CD4-positive, alpha-beta memory T cell (primary cell): ENCODE results near the gene AMHR2. TPM values are rescaled to one million over a fixed set of nuclear protein-coding genes. Genes with fewer than 3 reads are reported as not detected.

Source experiments
- CTCF ChIA-PET: fragments of 350-600 bp; sonication (Branson Sonifier 250); formaldehyde crosslinking; loops from one replicate; lab custom pipeline; 2021; ENCODE audit warnings: inconsistent platforms; ENCODE audit not compliant: partially characterized antibody; lab: Charles Lee
- POLR2A ChIA-PET: fragments of 350-600 bp; sonication (Branson Sonifier 250); formaldehyde crosslinking; loops from one replicate; lab custom pipeline; 2021; ENCODE audit not compliant: partially characterized antibody; lab: Charles Lee
- DNase-seq, 5 donors: peaks; one replicate each; pipeline versions ENCODE4 v3.0.0 to v3.0.0-alpha.2; 2020 to 2022; ENCODE audit warnings: mixed read lengths in 1 of 5
- H3K27ac ChIP-seq: one replicate; pipeline ENCODE4 v1.7.0; 2013; ENCODE audit warnings: low read depth, low read length
- H3K27me3 ChIP-seq: 2 replicates; pipeline ENCODE4 v1.7.0; 2013; ENCODE audit warnings: mild to moderate bottlenecking, low read length, moderate library complexity; ENCODE audit not compliant: insufficient read depth
- H3K36me3 ChIP-seq: 2 replicates; pipeline ENCODE4 v1.7.0; 2013; ENCODE audit warnings: mild to moderate bottlenecking, low read length, moderate library complexity; ENCODE audit not compliant: insufficient read depth
- H3K4me1 ChIP-seq: 2 replicates; pipeline ENCODE4 v1.7.0; 2013; ENCODE audit warnings: mild to moderate bottlenecking, low read length, moderate library complexity; ENCODE audit not compliant: insufficient read depth
- H3K4me3 ChIP-seq, 2 donors: one replicate each; pipeline ENCODE4 v1.7.0; 2013; ENCODE audit warnings: low read length in 2 of 2, mild to moderate bottlenecking in 1 of 2
- H3K9me3 ChIP-seq, 2 donors: one replicate each; pipeline ENCODE4 v1.7.0; 2013; ENCODE audit warnings: low read length in 2 of 2, control low read depth in 1 of 2; ENCODE audit not compliant: control insufficient read depth in 1 of 2
- H3K27ac Mint-ChIP-seq, 7 donors: one replicate each; pipeline ENCODE4 v1.8.0; 2020 to 2021; ENCODE audit warnings: mixed read lengths in 7 of 7, mild to moderate bottlenecking in 6 of 7, inconsistent platforms in 3 of 7, moderate library complexity in 3 of 7
- H3K27me3 Mint-ChIP-seq, 2 donors: one replicate each; pipeline ENCODE4 v1.8.0; 2020 to 2021; ENCODE audit warnings: mixed read lengths in 2 of 2
- H3K36me3 Mint-ChIP-seq, 2 donors: one replicate each; pipeline ENCODE4 v1.8.0; 2020 to 2021; ENCODE audit warnings: mixed read lengths in 2 of 2, inconsistent platforms in 1 of 2, mild to moderate bottlenecking in 1 of 2
- H3K4me1 Mint-ChIP-seq, 4 donors: one replicate each; pipeline ENCODE4 v1.8.0; 2020 to 2021; ENCODE audit warnings: mixed read lengths in 4 of 4, mild to moderate bottlenecking in 1 of 4
- H3K4me3 Mint-ChIP-seq, 8 donors: one replicate each; pipeline ENCODE4 v1.8.0; 2020 to 2021; ENCODE audit warnings: mixed read lengths in 8 of 8, mild to moderate bottlenecking in 7 of 8, moderate library complexity in 6 of 8, inconsistent platforms in 3 of 8
- H3K9me3 Mint-ChIP-seq, 8 donors: one replicate each; pipeline ENCODE4 v1.8.0; 2020 to 2021; ENCODE audit warnings: mixed read lengths in 8 of 8, mild to moderate bottlenecking in 5 of 8, inconsistent platforms in 3 of 8, moderate library complexity in 1 of 8
- intact Hi-C: fragments of 100-400 bp; cut with micrococcal nuclease; formaldehyde crosslinking; loops from one replicate; pipeline ENCODE4 v1.15.1; 2023
- polyA plus RNA-seq, 2 donors: library from polyadenylated mRNA; unstranded; fragments of 300-500 nt; fragmentation: Illumina TruSeq; gene quantifications; one replicate each; pipeline ENCODE4 v1.2.3, GENCODE V29; 2021
- total RNA-seq, 2 experiments: library from RNA; stranded (reverse); gene quantifications; one replicate each; pipeline ENCODE4 v1.2.3, GENCODE V29; 2021

Gene AMHR2
- total and polyA plus RNA-seq, 4 experiments from 2014 or later: not detected

DNA sequence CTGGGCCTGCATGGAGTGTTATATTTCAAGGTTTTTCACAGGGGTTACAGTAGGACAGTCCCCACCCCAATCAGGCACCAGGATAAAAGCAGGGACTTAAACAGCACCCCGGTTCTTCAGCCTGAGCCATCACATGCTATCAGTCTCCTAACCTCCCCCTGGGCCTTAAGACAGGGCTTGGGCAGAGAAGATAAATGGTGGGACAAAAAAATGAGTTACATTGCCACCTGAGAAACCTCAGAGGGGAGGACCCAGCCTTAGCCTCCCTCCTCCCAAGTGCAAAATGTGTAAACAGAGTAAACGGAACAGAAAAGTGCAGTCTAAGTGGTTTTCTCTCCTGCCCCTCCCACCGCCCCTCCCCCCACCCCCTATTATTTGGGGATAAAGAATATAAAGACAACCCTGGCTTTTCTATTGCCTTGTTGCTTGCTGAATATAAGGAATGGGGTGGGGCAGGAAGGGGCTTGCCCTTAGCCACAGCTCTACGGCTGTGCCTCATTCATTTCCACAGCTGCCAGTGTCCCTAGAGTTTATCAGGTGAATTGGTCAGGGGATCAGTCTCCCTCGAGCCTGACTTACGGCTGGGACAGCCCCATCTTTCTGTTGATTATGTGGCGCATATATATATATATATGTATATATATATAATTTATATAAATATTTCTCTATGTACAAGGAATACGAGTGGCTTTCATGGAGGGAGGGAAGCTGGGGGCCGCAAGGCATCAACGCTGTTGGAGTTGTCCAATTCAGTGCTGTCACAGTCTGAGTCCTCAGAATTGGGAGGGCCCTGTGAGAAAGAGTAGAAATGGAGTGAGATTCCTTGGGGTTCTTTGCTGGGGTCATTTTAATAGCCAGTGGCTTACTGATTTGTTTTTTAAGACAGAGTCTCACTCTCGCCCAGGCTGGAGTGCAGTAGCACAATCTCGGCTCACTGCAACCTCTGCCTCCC, 57.1 kb downstream of the AMHR2 start:
- ChIA-PET POLR2A (interaction anchor here (0.9 to 3.8 kb wide), 6 partner anchors 8 to 155 kb away, joined by 3 to 43 read pairs (median 4); partner anchors contain the start of genes MAP3K12, SP1 and TARBP2), CTCF (interaction anchor here (1.2 to 5.0 kb wide), 3 partner anchors 7 to 28 kb away, joined by 3 to 33 read pairs (median 3); partner anchors contain the start of gene NPFF)
- Mint-ChIP-seq H3K4me3 (no peak overlapping the region), H3K36me3 (peaks cover 35 to 89% of the 10 kb centered on the region in 2 donors), H3K9me3 (no peaks in the 10 kb centered on the region), H3K27me3 (no peaks in the 10 kb centered on the region), H3K27ac (peak overlapping the region in 4 of 7 donors; percentile 24 to 79 (median 54)), H3K4me1 (peaks cover 6 to 19% (median 7%) of the 10 kb centered on the region in 4 donors)
- Histone ChIP-seq H3K9me3 (no peaks in the 10 kb centered on the region), H3K4me1 (peaks cover 15% of the 10 kb centered on the region), H3K4me3 (no peak overlapping the region), H3K27ac (no peak overlapping the region), H3K36me3 (peaks cover 77% of the 10 kb centered on the region), H3K27me3 (no peaks in the 10 kb centered on the region)
- no peak for DNase-seq
- intact Hi-C loops: no loop called here

Other genes starting within 250 kb of the AMHR2 start
- gene ZNF740, start 243.1 kb upstream of the AMHR2 start, total RNA-seq: 100 to 1,000 TPM; 109 to 113 TPM
- 1 to 10 TPM in 1 of 2 donors, under 1 TPM in 1; 0.90 to 3.5 TPM for gene ZNF740, start 243.1 kb upstream of the AMHR2 start, polyA plus RNA-seq
- gene CSAD, start 242.9 kb upstream of the AMHR2 start, total RNA-seq: 10 to 100 TPM; 62.5 to 64.2 TPM
- 1 to 10 TPM; 1.1 to 2.9 TPM for gene CSAD, start 242.9 kb upstream of the AMHR2 start, polyA plus RNA-seq
- gene ITGB7, start 216.6 kb upstream of the AMHR2 start, total RNA-seq: 100 to 1,000 TPM; 382 to 397 TPM
- 100 to 1,000 TPM; 271 to 374 TPM for gene ITGB7, start 216.6 kb upstream of the AMHR2 start, polyA plus RNA-seq
- gene RARG, start 191.6 kb upstream of the AMHR2 start, total RNA-seq: 10 to 100 TPM; 84.7 to 86.0 TPM
- 10 to 100 TPM; 13.2 to 25.1 TPM for gene RARG, start 191.6 kb upstream of the AMHR2 start, polyA plus RNA-seq
- under 1 TPM; 0.20 to 0.55 TPM for gene ESPL1, start 155.6 kb upstream of the AMHR2 start, total RNA-seq
- gene ESPL1, start 155.6 kb upstream of the AMHR2 start, polyA plus RNA-seq: under 1 TPM in 1 of 2 donors, not detected in 1; 0.16 TPM
- gene PFDN5, start 128.3 kb upstream of the AMHR2 start, total RNA-seq: 100 to 1,000 TPM; 717 to 718 TPM
- 1,000 to 10,000 TPM; 1,306 to 1,410 TPM for gene PFDN5, start 128.3 kb upstream of the AMHR2 start, polyA plus RNA-seq
- gene MYG1, start 124.2 kb upstream of the AMHR2 start, total RNA-seq: 10 to 100 TPM; 46.0 to 50.8 TPM
- gene MYG1, start 124.2 kb upstream of the AMHR2 start, polyA plus RNA-seq: 10 to 100 TPM; 62.4 to 78.2 TPM
- 10 to 100 TPM; 63.6 to 66.5 TPM for gene AAAS, start 102.2 kb upstream of the AMHR2 start, total RNA-seq
- gene AAAS, start 102.2 kb upstream of the AMHR2 start, polyA plus RNA-seq: 10 to 100 TPM; 32.5 to 47.8 TPM
- not detected for gene SP7, start 87.5 kb upstream of the AMHR2 start, total RNA-seq
- not detected for gene SP7, start 87.5 kb upstream of the AMHR2 start, polyA plus RNA-seq
- 100 to 1,000 TPM; 109 to 110 TPM for gene SP1, start 43.7 kb upstream of the AMHR2 start, total RNA-seq
- gene SP1, start 43.7 kb upstream of the AMHR2 start, polyA plus RNA-seq: 10 to 100 TPM in 1 of 2 donors, 1 to 10 TPM in 1; 4.3 to 10.6 TPM
- gene PRR13, start 17.9 kb downstream of the AMHR2 start, total RNA-seq: 100 to 1,000 TPM; 242 to 247 TPM
- 100 to 1,000 TPM; 545 to 843 TPM for gene PRR13, start 17.9 kb downstream of the AMHR2 start, polyA plus RNA-seq
- gene PCBP2, start 28.2 kb downstream of the AMHR2 start, total RNA-seq: 100 to 1,000 TPM; 848 to 858 TPM
- gene PCBP2, start 28.2 kb downstream of the AMHR2 start, polyA plus RNA-seq: 100 to 1,000 TPM in 1 of 2 donors, 10 to 100 TPM in 1; 88.0 to 118 TPM
- 10 to 100 TPM; 25.0 to 28.2 TPM for gene MAP3K12, start 75.6 kb downstream of the AMHR2 start, total RNA-seq
- gene MAP3K12, start 75.6 kb downstream of the AMHR2 start, polyA plus RNA-seq: 1 to 10 TPM; 3.1 to 8.5 TPM
- gene TARBP2, start 77.4 kb downstream of the AMHR2 start, total RNA-seq: 10 to 100 TPM; 26.9 to 37.0 TPM
- 10 to 100 TPM; 24.5 to 33.1 TPM for gene TARBP2, start 77.4 kb downstream of the AMHR2 start, polyA plus RNA-seq
- not detected for gene NPFF, start 83.6 kb downstream of the AMHR2 start, total RNA-seq
- gene NPFF, start 83.6 kb downstream of the AMHR2 start, polyA plus RNA-seq: not detected
- gene ATF7, start 202.5 kb downstream of the AMHR2 start, total RNA-seq: 10 to 100 TPM; 26.8 to 35.8 TPM
- gene ATF7, start 202.5 kb downstream of the AMHR2 start, polyA plus RNA-seq: 10 to 100 TPM; 16.3 to 16.4 TPM